NCI-H446 treated with DMSO at 0.1 percent for 48 hours (cell line): ENCODE measurements around the gene LGALS9.
"Not testable (repeated sequence)": the region's sequence is repeated elsewhere in the genome, so short reads cannot be mapped to it uniquely, and the experiment has no call there.

Experiments
- DNase-seq: peaks from one replicate; lab custom pipeline; 2025; lab: John Stamatoyannopoulos, UW

LGALS9 gene

DNA sequence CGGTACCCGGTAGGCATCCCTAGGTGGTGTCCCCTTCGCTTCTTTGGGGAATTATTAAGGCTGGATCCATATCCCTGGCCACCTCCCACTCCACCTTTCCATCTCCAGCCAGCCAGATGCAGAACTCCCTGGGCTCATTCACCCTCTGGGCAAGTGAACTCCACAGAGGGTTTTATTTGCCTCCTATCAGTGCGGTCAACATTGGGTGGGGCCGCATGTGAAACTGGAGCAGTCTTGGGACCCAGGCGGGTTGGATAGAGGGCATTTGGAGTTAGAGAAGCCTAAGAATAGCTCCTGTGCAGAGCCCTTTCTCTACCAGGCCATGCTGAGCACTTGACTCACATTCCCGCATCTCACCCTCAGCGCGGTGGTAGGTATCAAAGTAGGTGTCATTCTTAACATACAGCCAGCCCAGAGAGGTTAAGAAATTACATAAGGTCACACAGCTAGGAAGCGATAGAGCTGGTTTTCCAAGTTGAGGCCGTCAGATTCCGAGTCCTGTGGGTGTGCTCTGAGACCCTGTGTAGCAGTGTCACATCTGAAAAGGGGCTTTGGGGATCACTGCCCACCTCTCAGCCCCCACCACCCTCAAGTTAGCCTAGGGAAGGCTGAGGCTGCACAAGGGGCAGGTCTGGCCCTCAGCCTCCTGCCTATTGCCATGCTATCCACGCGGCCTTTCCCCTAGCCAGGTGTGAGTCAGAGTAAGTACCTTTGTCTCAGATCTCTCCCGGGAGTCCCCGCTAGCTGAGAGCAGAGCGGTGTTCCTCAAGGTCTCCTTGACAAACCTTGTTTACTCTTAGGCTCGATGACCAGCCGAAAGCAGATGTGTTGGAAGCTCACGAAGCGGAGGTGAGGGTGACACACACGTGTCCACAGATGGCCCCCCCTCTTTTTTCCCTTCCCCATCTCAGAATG lies 26.9 kb upstream of the LGALS9 start:
- DNase-seq: no peak

DNA sequence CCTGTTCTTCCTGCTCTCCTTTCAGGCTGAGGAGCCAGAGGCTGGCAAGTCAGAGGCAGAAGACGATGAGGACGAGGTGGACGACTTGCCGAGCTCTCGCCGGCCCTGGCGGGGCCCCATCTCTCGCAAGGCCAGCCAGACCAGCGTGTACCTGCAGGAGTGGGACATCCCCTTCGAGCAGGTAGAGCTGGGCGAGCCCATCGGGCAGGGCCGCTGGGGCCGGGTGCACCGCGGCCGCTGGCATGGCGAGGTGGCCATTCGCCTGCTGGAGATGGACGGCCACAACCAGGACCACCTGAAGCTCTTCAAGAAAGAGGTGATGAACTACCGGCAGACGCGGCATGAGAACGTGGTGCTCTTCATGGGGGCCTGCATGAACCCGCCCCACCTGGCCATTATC lies 25.6 kb upstream of the LGALS9 start:
- no peak for DNase-seq

DNA sequence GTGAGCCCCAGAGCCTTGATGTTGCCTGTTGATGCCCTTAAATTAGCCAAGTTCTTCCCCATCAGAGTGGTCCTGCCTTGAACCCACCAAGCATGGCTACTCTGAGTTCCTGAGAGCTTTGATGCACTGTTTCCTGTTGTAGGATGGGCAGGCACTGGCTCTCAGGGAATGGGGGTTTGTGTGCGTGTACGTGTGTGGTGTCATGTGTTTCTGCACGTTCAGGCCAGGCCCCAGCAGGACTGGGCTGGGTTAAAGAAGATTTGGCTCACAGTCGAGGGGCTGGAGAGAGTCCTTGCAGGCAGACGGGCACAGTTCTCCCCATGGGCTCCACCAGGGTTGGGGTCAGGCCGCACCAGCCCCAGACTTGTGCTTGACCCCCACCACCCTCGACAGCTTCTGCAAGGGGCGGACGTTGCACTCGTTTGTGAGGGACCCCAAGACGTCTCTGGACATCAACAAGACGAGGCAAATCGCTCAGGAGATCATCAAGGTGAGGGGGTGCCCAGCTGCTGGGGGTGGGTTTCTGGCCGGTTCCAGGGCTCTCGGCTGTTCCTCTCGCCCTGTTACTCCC lies 23.4 kb upstream of the LGALS9 start:
- DNase-seq: no peak

DNA sequence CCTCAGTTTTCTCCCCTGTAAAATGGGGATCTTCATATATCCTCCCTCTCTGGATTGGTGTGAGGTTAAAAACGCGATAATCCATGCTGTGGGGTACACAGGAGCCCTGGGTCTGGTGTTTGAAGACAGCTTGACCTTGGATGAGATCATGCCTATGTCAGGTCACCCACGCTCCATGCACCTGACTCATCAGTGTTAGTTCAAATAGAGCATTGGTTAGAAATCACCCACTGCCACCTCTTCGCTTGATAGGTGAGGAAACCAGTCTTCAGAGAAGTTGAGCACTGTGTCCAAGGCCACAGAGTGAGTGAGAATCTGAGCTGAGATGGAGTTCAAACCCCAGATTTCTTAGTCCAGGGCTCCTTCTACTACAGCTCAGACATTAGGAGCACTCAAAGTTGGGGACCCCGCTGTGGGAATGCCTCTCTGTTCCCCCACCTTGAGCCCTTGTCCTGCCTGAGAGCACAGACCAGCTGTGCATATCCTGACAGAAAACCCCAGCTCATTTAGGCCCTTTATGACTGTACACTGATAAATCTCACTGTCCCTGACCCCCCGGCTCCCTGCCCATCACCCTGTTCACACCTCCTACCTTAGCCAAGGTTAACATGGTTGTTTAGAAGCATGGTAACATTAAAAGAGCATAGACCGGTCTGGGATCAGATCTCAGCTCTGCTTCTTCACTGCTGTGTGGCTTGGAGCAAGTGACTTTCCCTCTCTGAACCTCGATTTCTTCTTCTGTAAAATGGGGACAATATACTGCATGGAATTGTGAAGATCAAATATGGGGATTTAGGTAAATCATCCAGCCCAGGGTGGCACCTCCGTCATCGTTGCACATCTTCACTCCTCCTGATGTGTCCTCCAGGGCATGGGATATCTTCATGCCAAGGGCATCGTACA lies 22.4 kb upstream of the LGALS9 start:
- DNase-seq: no peak

DNA sequence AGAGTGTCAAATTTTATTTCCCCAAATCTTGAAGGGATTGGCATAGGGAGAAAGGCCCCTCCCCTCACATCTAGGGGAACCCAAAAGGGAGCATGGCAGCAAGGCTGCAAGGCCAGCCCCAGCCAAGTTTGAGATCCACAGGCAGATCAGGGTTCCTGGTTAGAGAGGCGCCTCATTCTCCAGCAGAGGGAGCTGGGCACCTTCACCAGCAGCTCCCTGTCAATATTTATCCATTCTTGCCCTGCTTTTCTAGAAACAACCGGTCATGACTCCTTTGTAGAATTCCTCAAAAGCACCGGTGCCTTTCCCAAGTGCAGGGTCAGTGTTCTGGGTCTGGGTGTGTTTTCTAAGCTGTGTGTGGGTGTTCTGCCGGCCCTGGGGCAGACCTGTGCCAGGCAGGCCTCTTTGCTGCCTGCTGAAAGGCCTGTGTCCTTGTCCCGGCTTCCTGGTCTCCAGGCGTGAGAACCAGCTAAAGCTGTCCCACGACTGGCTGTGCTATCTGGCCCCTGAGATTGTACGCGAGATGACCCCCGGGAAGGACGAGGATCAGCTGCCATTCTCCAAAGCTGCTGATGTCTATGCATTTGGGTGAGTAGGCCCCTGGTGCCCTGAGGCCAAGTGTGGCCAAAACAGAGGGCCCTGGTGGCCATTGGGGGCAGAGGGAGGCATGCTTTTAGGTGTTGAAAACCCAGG lies 21.2 kb upstream of the LGALS9 start:
- DNase-seq: no peak

DNA sequence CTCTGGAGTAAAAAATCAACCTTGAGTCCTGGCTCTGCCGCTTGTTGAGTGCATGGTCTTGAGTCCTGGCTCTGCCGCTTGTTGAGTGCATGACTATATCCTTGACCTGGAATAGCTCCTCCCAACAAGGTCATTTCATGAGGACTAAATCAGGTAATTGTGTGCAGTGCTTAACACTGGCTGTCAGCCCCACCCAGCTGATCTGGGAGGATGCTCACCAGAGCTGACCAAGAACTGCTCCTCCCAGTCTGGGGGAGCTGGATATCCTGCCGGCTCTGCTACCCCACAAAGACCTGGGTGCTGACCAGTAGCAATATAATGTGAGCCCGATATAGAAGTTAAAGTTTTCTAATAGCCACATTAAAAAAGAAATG lies 20.7 kb upstream of the LGALS9 start:
- DNase-seq: no peak

DNA sequence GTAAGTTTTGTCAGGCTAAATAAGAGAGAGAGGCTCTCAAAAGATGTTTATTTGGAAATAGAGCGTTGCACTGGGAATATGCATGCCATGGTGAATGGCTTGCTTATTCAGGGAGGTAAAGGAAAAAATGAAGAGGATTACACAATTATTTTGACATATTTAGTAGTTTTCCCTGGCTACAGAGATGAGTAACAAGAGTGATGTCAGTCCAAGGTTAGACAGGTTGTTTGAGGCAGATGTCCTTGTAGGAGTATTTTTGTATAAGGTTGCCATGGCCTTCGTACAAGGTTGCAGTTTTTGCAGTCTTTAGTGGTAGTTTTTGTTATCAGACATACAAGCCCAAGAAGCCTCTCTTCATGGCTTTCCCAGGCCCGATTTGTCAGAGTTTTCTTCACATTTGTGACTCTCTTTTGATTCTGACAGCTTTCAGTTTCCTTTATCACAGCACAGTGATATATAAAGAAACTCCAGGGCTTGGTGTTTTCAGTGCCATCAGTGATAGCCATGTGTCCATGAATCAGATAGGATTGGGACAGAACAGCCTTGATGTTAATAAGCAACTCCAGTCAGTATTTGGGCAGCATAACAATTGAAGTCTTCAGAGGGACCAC lies 18.7 kb upstream of the LGALS9 start:
- DNase-seq: no peak

DNA sequence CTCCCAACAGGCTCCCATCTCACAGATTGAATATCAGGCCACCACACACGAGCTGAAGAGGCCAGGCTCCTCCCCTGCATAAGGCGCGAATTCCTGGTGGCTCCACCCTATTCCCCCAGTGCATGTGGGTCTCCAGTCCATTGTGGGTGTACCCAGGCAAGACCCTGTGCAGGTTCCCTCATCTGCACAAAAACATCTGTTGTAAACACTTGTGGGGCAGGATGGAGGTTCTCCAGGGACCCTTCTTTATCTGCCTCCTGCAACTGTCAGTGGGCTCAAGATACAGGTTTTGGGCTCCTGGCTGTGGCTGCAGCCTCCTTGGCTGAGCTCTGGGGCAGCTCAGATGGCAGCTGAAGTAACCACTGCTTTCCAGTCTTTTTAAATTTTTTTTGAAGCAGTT lies 17.6 kb upstream of the LGALS9 start:
- no peak for DNase-seq

DNA sequence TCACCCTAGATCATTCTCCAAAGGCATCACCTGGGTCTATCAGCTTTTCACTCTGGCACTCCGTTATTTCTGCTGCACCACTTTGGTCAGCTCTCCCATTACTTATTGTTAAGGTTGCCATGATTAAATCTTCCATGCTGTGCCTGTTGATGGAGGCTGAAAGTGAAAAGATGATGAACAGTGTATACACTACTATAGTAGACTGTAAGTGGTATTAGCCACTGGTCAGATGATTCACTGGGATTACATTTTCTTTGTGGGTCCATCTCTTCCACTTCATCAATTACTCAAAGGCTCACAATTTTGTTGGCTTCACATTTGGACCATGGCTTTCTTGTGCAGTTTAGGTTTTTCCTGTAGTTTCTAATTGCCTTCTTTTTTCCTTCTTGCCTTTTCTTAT lies 15.9 kb upstream of the LGALS9 start:
- no peak for DNase-seq

DNA sequence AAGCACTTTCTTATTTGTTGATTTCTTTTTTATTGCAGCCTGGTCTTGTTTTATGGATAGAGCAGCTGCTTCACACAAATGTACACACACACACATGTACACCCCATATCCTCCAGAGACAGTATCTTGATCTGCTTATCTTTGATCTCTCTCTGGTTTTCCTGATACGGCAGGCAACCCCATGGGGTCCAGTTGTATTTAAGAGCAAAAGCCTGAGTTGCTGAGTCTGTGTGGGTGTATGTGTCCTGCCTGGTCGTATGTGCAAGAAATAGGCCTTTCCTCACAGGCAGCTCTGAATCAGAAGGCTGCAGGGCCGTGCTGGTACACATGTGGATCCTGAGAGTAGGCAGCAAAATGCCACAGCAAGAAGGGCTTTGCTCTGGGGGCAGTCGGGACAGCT lies 14.6 kb upstream of the LGALS9 start:
- no peak for DNase-seq

DNA sequence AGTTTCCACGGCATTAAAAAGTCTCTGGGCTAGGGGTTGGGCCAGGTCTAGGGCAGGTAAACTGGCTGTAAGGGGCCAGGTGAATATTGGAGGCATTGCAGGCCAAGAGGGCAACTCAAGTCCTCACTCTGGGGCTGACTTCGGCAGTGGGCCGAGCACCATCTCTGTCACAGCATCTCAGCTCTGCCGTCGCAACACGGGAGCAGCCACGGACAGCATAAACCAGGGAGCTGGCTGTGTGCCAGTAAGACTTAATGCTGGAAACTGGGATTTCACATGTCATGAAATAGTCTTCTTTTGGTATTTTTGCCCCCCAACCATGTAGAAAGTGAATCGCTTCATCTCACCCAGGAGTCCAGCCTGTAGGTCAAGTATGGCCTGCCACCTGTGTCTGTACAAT lies 12.6 kb upstream of the LGALS9 start:
- no peak for DNase-seq

DNA sequence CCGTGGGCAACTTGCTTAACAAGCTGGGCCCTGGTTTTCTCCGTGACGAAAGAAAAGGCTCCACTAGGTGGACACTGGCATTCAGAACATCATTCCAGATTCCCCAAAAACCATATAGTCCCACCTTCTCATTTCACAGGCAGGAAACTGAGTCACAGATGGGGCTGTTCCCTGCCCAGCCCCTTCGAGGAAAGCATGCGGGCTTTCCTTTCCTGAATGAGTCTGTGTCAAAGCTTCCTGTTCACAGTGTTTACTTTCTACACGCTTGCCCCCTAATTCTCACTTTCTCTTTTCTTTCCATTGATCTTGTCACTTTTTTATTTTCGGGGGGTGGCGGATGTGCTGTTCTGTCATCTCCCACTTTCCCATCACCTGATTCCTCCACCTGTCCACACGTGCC lies 10.3 kb upstream of the LGALS9 start:
- no peak for DNase-seq

DNA sequence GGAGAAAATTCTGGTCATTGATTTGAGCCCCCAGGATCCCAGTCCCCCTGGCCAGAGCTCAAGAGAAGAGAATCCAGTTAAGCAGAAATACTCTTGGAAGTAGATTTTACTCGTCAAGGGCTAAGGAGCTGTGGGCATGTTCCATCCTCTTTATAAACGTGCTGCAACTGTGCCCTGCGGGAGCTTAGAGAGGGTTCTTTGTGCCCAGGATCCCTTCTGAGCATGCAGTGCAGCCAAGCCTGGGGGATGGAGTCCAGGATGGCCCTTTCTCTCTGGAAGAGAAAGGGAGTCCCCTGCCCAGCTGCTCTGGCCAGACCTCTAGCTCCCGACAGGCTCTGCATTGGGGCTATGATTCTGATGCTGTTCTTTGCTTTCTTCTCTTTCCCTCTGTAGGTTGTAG lies 9.5 kb upstream of the LGALS9 start:
- no peak for DNase-seq

DNA sequence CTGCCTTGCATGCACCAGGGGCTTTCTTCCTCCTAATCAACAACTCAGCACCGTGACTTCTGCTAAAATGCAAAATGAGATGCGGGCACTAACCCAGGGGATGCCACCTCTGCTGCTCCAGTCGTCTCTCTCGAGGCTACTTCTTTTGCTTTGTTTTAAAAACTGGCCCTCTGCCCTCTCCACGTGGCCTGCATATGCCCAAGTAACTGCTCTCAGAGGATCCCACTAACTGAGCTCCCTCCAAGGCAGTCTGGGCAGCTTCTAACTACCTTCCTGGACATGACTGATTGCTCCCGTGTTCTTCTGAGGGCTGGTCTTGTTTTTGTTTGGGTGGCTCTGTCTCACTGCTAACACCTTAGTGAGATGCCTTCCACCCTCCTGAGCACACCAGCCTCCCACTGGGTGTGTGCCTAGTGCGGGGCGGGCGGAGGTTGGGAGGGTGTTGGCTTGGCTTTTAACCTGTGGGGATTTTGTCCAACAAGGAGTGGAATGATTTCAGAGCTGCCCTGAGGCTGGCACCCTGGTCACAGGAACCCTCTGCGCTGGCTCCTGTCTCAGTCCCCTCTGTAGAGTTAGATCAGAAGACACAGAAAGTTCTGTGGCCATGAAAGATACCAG lies 8.9 kb upstream of the LGALS9 start:
- no peak for DNase-seq

DNA sequence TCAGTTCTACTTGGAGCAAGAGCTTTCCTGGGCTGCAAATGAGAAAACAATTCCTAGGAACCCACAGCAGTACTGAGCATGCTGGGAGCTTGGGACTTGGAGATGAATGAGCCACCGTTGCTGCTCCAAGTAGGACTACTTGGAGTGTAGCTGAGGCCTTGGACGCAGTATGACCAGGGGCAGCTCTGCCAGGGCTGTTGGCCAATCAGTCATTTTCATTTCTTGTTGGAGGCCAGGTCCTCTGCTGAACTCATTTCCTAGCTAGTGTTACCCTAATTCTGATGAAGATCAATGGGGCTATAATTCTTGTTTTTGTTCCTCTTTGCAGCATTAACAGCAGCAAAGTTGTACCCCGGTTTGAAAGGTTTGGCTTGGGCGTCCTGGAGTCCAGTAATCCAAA lies 8.0 kb upstream of the LGALS9 start:
- DNase-seq: no peak

DNA sequence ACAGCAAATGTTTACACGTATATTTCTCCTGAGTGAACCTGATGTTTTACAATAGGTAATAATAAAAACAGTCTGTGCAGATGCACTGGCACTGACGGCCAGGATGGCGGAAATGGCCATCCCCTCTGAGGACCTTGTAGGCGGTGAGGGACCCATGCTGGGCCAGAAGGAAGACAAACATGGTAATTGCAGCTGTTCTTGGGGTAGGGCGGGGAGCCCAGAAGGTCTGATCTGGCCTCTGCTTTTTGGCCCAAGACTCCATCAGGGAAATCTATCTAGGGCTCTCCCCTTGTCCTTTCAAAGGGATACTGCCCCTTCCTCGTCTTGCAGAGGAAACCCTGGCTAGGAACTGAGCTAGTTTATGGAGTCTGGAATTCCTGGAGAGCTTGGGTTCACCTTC lies 7.4 kb upstream of the LGALS9 start:
- no peak for DNase-seq

DNA sequence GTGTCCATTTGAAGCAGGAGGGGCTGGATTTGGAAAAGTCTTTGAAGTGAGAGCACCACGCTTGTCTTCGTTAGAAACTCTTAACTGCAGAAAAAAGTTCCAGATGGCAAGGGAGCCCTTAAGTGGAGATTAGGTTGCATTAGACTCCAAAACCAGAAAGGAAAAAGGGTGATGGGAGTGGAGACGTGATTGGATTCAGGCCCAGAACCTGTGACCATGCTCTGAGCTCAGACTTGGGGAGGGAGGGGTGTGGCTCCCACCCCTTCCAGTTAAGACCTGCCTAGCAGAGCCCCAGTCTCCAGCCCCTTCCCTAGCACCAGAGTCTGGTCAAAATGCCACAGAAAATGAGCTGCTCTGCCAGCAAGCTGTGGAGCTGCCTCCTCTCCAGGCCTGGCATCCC lies 6.4 kb upstream of the LGALS9 start:
- no peak for DNase-seq

DNA sequence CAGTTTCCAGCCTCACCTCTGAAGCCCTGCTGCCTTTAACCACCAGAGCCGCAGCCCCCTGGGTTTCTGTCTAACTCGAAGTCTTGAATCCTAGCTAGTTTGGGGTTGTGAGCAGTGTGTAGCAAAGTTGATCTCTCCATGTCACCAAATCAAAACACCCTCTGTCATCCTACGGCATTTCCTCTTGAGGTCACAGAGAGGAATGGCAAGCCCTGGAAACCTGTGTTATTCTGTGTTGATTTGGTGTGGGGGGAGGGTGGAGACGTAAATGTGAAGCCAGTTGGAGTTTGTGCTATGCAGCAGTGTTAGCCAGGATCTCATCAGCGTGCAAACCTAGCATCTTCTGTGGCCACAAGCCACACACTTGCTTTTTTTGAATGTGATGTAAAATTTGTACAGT lies 5.1 kb upstream of the LGALS9 start:
- DNase-seq: no peak

DNA sequence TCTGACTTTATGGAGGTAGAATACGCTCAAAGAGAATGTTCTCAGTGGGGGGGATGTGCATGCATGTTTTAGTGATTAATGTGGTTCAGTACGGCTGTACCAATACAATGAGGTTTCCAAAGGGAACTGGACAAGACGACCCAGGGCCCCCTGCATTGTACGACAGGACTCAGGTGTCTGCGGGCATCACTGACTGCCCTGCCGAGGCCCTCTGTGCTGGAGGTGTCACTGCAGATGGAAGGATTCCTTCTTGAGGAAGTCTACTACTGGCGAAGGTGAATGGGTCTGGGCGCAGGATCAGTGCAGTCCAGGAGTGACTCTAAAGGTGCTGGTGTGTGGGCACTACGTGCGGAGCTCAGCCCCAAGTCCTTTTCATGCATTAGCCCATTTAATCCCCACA lies 3.5 kb upstream of the LGALS9 start:
- DNase-seq: no peak

DNA sequence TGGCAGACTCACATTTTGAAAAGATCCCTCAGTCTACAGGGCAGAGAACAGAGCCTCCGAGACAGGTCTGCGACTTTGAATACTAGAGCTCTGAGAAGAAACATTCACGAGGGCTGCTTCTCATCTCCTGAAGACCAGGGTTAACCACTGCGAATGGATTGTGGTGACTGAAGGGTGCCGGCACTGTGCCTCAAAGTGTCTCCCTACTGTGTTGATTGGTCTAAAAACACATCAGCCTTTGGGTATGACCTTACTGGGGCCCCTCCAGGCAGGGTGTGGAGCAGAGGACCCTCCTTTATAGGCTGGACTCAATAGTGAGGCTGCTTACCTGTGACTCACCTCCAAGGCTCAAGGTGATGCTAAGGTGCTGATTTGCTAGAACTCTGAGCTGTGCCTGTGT lies 2.6 kb upstream of the LGALS9 start:
- no peak for DNase-seq

DNA sequence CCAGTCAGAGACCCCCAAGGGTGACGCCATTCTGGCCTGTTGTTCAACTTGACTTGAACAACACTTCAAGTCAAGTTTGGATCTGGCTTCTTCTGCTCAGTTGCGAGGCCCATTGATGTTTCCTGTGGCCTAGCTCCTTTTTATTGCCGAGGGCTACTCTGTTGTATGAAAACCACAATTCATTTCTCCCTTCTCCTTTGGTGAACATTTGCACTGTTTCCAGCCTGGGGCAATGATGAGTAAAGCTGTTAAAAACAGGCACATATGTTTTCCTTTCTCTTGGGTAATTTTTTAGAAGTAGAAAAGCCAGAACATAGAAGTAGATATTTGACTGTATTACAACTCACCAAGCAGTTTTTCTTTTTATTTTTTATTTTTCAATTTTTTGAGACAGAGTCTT lies 1.7 kb upstream of the LGALS9 start:
- DNase-seq: not testable (repeated sequence)

DNA sequence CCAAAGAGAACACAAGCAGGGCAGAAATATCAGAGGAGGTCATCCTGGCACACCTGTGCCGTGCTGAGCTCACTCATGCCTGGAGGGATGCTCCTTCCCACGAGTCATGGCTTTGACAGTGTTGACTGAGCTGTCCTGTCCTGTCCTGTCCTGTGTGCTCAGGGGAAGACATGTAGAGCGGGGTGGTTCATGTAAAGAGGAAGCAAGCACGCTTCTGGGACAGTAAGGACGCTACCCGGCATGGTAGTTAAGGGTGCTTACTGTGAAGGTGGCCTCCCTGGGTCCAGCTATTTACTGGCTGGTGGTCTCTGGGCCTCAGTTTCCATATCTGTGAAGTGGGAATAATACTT lies 398 bp downstream of the LGALS9 start:
- no peak for DNase-seq
